ENCODE results near the gene INPP5A. TPM values are rescaled to one million over a fixed set of nuclear protein-coding genes. Genes with fewer than 3 reads are reported as not detected.
"Not testable (repeated sequence)": the region's sequence is repeated elsewhere in the genome, so short reads cannot be mapped to it uniquely, and the experiment has no call there.

The INPP5A gene
- total RNA-seq, 1 experiment from 2014 or later, result 7.6 TPM

GRCh38 chr10:132560241-132560731, 22.7 kb downstream of the INPP5A start:
- Histone ChIP-seq H3K4me3 (no peak overlapping the region), H3K9me3 (no peaks in the 10 kb centered on the region), H3K36me3 (no peaks in the 10 kb centered on the region), H3K27me3 (no peaks in the 10 kb centered on the region)
- DNase-seq, result no peak

GRCh38 chr10:132562177-132562915, 24.8 kb downstream of the INPP5A start:
- DNase-seq, result no peak
- Histone ChIP-seq H3K9me3 (no peaks in the 10 kb centered on the region), H3K4me3 (no peak overlapping the region), H3K36me3 (no peaks in the 10 kb centered on the region), H3K27me3 (no peaks in the 10 kb centered on the region)

GRCh38 chr10:132562916-132563456, 25.4 kb downstream of the INPP5A start:
- Histone ChIP-seq H3K4me3 (no peak overlapping the region), H3K9me3 (no peaks in the 10 kb centered on the region), H3K27me3 (no peaks in the 10 kb centered on the region), H3K36me3 (no peaks in the 10 kb centered on the region)
- no peak for DNase-seq

DNA sequence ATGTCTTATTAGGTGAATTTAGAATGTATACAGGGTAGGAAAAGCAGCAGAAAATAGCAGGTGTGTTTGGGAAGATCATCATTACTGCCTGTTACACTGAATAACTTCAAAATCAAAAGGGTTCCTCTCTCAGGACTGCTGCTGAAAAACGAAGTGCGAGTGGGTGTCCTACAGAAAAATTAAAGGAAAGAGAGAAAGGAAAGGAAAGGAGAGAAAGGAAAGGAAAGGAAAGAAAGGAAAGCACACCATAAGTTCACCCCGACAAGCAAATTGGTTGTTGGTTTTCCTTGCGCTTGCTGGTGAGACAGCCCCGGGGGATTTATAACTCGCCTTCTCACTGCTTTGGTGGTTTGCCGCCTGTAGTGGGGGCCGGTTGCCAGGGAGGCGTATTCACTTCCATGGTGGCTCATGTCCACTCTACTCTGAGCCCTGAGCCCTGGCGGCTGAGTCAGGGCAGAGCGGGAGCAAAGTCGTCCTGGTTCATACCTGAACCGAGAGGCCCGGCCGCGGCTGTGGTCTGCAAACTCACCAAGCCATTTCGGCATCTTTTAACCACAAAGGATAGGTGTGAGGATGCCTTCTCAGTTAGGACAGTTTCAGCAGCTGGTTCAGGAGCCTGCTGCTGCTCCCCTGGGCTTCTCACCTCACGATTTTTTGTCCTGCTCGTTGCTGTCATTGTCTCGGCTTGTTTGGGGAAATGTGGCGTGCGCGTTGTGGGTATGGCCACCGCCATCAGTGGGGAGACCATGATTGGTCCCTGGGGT, 26.1 kb downstream of the INPP5A start:
- DNase-seq, result peak; percentile 73
- Histone ChIP-seq H3K27me3 (no peaks in the 10 kb centered on the region), H3K36me3 (no peaks in the 10 kb centered on the region), H3K4me3 (no peak overlapping the region), H3K9me3 (no peaks in the 10 kb centered on the region)

- Histone ChIP-seq H3K4me3 (no peak overlapping the region), H3K36me3 (no peaks in the 10 kb centered on the region), H3K27me3 (no peaks in the 10 kb centered on the region), H3K9me3 (no peaks in the 10 kb centered on the region)
- no peak for DNase-seq
Observed at GRCh38 chr10:132564249-132564605, 26.6 kb downstream of the INPP5A start.

GRCh38 chr10:132564690-132565089, 27.1 kb downstream of the INPP5A start:
- no peaks in the 10 kb centered on the region for H3K9me3 ChIP-seq
- DNase-seq, result no peak
- H3K27me3 ChIP-seq, result no peaks in the 10 kb centered on the region
- no peak overlapping the region for H3K4me3 ChIP-seq
- H3K36me3 ChIP-seq, result no peaks in the 10 kb centered on the region

DNA sequence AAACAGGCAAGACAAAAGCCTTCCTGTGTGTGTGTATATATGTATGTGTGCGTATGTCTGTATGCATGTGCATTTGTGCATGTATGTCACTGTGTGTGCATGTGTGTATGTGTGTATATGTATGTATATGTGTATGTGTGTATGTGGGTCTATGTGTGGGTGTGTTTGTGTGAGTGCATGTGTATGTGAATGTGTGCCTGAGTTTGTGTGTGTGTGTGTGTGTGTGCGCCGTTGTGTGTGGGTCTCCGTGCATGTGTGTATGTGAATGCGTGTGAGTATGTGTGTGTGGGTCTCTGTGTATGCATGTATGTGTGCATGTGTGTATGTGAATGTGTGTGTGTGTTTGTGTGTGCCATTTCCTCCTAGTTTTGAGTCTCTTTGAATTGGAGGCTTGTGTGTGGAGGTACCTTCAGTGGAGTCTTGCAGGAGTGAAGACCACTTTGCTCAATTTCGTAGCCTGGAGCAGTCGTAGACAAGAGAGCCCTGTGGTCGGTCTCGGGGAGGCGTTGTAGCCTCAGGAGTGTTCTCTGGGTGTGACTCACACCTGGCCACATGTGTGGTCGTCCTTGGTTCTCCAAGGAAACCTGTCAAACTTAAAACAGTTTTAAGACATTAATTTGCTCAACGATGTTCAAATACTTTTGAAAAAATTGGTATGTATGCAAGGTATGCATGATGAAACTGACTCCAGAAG, 28.1 kb downstream of the INPP5A start:
- no peak for DNase-seq
- Histone ChIP-seq H3K36me3 (no peaks in the 10 kb centered on the region), H3K4me3 (no peak overlapping the region), H3K27me3 (no peaks in the 10 kb centered on the region), H3K9me3 (no peaks in the 10 kb centered on the region)

DNA sequence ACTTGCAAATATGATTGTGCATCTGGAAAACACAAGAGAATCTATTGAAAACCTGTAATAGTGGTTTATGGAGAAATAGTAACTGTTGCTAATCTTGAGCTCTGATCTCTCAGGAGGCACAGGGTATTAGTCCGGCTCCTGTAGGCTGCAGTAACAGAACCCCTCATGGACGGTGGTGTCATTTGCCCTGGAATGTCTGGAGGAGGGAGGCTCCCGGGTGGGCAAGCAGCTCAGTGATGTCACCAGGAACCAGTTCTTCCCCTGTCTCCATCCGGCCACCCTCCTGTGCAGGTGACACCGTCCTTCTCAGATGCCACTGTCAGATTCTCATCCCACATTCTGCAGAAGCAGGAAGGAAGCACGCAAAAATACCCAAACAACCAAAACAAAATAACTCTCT, 29.3 kb downstream of the INPP5A start:
- no peak for DNase-seq
- H3K36me3 ChIP-seq, result no peaks in the 10 kb centered on the region
- no peaks in the 10 kb centered on the region for H3K9me3 ChIP-seq
- no peak overlapping the region for H3K4me3 ChIP-seq
- H3K27me3 ChIP-seq, result no peaks in the 10 kb centered on the region

DNA sequence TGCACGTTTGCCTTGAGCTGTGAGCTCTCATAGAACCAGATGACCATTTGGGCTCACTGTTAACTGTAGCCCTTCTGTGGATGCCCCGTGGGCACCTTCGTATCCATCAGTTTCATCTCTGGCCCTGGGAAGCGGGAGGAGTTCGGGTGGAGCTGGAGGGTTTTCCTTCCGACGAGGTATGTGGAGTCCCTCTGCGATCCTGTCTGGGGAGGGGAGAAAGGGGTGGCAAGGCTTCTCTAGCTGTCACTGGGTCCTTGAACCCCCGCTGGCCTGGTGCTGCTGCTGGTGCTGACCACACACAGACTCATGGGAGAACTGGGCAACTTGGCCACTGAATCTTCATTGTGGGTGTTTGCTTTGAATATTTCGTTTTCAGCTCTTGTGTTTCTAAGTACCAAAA, 32.7 kb downstream of the INPP5A start:
- Histone ChIP-seq H3K27me3 (no peaks in the 10 kb centered on the region), H3K9me3 (no peaks in the 10 kb centered on the region), H3K36me3 (no peaks in the 10 kb centered on the region), H3K4me3 (no peak overlapping the region)
- no peak for DNase-seq

GRCh38 chr10:132570771-132571649, 33.4 kb downstream of the INPP5A start:
- Histone ChIP-seq H3K27me3 (no peaks in the 10 kb centered on the region), H3K36me3 (no peaks in the 10 kb centered on the region), H3K4me3 (no peak overlapping the region), H3K9me3 (no peaks in the 10 kb centered on the region)
- no peak for DNase-seq

DNA sequence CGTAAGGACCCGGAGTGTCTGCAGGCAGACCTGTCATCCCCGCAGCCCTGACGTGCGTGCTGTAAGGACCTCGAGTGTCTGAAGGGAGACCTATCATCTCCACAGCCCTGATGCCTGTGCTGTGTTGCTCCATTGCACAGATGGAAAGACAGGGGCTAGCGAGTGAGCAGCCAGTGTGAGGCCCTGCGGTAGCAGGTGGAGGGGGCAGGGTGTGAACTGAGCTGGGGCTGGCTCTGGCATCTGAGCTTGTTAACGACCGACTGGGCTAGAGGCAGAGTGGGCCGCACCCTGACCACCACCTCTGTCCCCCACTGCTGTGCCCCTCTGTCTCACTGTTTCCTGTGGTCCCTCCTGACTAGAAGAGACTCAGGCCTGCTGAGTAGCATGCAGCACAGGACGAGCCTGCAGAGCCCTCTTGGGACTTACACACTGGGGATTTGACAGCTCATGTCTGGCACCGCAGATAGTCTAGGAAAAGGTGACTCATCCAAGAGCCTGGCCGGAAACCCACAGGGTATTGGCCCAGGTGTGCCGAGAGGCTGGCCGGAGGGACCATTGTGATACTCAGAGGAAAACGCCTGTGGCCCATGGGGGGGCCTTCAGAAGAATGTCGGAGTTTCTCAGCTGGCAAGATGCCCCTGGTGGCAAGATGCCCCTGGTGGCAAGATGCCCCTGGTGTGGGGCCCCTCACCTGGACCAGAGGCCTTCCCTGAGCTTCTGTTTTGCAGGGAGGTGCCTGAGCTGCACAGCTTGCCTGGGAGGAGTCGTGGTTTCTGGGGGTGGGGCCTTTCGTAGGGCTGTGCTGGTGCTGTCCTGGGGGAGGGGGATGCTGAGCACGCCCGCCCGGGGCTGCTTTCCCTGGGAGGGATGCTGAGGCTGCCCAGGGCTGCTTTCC, 34.3 kb downstream of the INPP5A start:
- Histone ChIP-seq H3K27me3 (no peaks in the 10 kb centered on the region), H3K36me3 (no peaks in the 10 kb centered on the region), H3K9me3 (no peaks in the 10 kb centered on the region), H3K4me3 (no peak overlapping the region)
- DNase-seq, result peak; percentile 89

DNA sequence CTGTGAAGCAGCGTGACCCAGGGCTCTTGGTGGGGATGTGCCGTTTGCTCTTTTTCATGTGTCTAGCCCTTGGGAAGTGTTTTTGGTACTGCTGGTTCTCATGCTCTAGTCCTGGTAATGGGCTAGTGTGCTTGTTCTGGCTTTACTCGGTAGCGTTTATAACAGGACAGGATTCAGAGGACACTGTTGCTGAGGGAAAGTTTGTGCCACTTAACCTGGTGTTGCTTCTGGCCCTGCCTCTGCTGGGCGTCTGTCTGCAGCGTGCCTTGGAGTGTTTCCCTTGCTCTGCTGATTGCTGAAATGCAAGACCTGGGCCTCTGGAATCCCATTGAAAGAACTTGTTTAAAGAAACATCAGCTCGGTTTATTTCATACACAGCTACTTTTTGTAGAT, 35.0 kb downstream of the INPP5A start:
- H3K4me3 ChIP-seq, result no peak overlapping the region
- no peaks in the 10 kb centered on the region for H3K36me3 ChIP-seq
- H3K9me3 ChIP-seq, result no peaks in the 10 kb centered on the region
- no peaks in the 10 kb centered on the region for H3K27me3 ChIP-seq
- peak; percentile 54 for DNase-seq

- not testable (repeated sequence) for DNase-seq, H3K36me3 ChIP-seq, H3K4me3 ChIP-seq, H3K9me3 ChIP-seq, H3K27me3 ChIP-seq
Observed at GRCh38 chr10:132572946-132573345, 35.4 kb downstream of the INPP5A start.

- no peak overlapping the region for H3K4me3 ChIP-seq
- DNase-seq, result no peak
- no peaks in the 10 kb centered on the region for H3K9me3 ChIP-seq
- no peaks in the 10 kb centered on the region for H3K36me3 ChIP-seq
- H3K27me3 ChIP-seq, result no peaks in the 10 kb centered on the region
Observed at GRCh38 chr10:132574288-132574687, 36.7 kb downstream of the INPP5A start.

DNA sequence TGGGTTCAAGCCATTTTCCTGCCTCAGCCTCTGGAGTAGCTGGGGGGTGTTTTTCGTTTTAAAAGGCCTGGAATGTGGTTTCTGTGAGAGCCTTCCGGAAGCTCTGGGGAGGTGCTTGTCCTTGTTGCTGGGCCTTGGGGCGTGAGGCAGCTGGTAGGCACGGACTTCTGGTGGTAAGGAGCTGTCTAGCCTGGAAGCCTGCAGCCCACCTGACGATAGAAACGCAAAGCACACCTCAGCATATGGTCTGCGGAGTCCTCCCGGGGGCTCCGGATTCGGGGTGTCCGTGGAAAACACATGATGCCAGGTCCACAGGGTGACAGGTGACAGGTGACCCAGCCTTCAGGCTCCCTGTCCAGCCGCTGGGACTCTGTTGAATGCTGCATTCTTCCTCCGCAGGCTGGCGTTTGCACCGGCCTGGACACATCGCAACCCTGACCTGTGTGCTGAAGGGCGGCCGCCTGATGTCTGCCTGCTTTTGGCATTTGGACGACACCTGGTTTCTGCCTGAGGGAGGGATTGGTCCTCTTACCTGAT, 37.3 kb downstream of the INPP5A start:
- H3K27me3 ChIP-seq, result no peaks in the 10 kb centered on the region
- no peaks in the 10 kb centered on the region for H3K36me3 ChIP-seq
- H3K9me3 ChIP-seq, result no peaks in the 10 kb centered on the region
- H3K4me3 ChIP-seq, result no peak overlapping the region
- no peak for DNase-seq
